ENCODE measurements around the gene GRIK1.

GRCh38 chr21:29953690-29954089, 13.9 kb upstream of the GRIK1 start:
- TF ChIP-seq SMC3 (conservative IDR thresholded peaks at IDR 0.05; ENCODE audit: poor library complexity) (no peak), CTCF (IDR thresholded peaks at IDR 0.05; ENCODE audit: poor library complexity, severe bottlenecking) (no peak), POLR2AphosphoS5 (IDR thresholded peaks at IDR 0.05) (no peak), EZH2 (IDR thresholded peaks at IDR 0.05; ENCODE audit: borderline replicate concordance, insufficient read depth, low read length, poor library complexity, severe bottlenecking) (no peak), TAF1 (IDR thresholded peaks at IDR 0.05; ENCODE audit: low read depth) (no peak)
